DND-41 (cell line): Measurements from ENCODE around the gene KSR2.
"Not testable (repeated sequence)": the region's sequence is repeated elsewhere in the genome, so short reads cannot be mapped to it uniquely, and the experiment has no call there.

ENCODE experiments used
- ATAC-seq: fragments of 200-7000 bp; cut with Tn5 transposase; 3 replicates; pipeline ENCODE4 v1.9.1; 2021; ENCODE audit warnings: low read depth; ENCODE audit not compliant: insufficient read depth
- DNase-seq: peaks from one replicate; pipeline ENCODE4 v3.0.0-alpha.2; 2020
- H2AFZ ChIP-seq: 2 replicates; pipeline ENCODE4 v1.6.0; 2012; ENCODE audit warnings: low read depth, low read length
- H3K27ac ChIP-seq: 2 replicates; pipeline ENCODE4 v1.5.1; 2012; ENCODE audit warnings: low read length, inconsistent platforms
- H3K27me3 ChIP-seq: fragments of 200-600 bp; sonication (generic); 2 replicates; pipeline ENCODE4 v1.6.0; 2012; ENCODE audit warnings: low read length, mild to moderate bottlenecking, inconsistent platforms; ENCODE audit not compliant: insufficient read depth, poor library complexity
- H3K36me3 ChIP-seq: 2 replicates; pipeline ENCODE4 v1.5.1; 2012; ENCODE audit warnings: low read length, inconsistent platforms; ENCODE audit not compliant: insufficient read depth
- H3K4me1 ChIP-seq: 2 replicates; pipeline ENCODE4 v1.5.1; 2012; ENCODE audit warnings: mild to moderate bottlenecking, low read length; ENCODE audit not compliant: insufficient read depth
- H3K4me2 ChIP-seq: 2 replicates; pipeline ENCODE4 v1.6.0; 2012; ENCODE audit warnings: mild to moderate bottlenecking, moderate library complexity, low read length, inconsistent platforms; ENCODE audit not compliant: insufficient read depth
- H3K4me3 ChIP-seq, 2 experiments: fragments of 200-600 bp in 1 of 2; shearing (Covaris generic) in 1 of 2; 2 replicates each; pipeline ENCODE4 v1.5.1; 2012 to 2016; ENCODE audit warnings: inconsistent platforms in 2 of 2, low read length in 2 of 2, mild to moderate bottlenecking in 2 of 2, low read depth in 1 of 2, moderate library complexity in 1 of 2
- H3K79me2 ChIP-seq: 2 replicates; pipeline ENCODE4 v1.6.0; 2012; ENCODE audit warnings: low read length, inconsistent platforms; ENCODE audit not compliant: insufficient read depth
- H3K9ac ChIP-seq: 2 replicates; pipeline ENCODE4 v1.6.0; 2012; ENCODE audit warnings: low read depth, mild to moderate bottlenecking, inconsistent platforms, low read length, moderate library complexity
- H3K9me3 ChIP-seq: 2 replicates; pipeline ENCODE4 v1.5.1; 2012; ENCODE audit warnings: low read length, moderate library complexity, mild to moderate bottlenecking, inconsistent platforms; ENCODE audit not compliant: insufficient read depth, severe bottlenecking
- H4K20me1 ChIP-seq: 2 replicates; pipeline ENCODE4 v1.6.0; 2012; ENCODE audit warnings: low read length; ENCODE audit not compliant: insufficient read depth
- CTCF ChIP-seq: IDR thresholded peaks from 2 replicates; pipeline ENCODE4 v1.5.1; 2012; ENCODE audit warnings: borderline replicate concordance, low read length, moderate library complexity, mild to moderate bottlenecking; ENCODE audit not compliant: poor library complexity, severe bottlenecking; ENCODE audit errors: extremely low read depth
- EZH2 ChIP-seq: IDR thresholded peaks from 3 replicates; pipeline ENCODE4 v1.6.1; 2012; ENCODE audit warnings: borderline replicate concordance, low read depth, mild to moderate bottlenecking, moderate library complexity, low read length, inconsistent platforms; ENCODE audit not compliant: severe bottlenecking

KSR2 gene

GRCh38 chr12:117807355-117807754 lies 161.4 kb downstream of the KSR2 start:
- H2AFZ ChIP-seq, result no peak overlapping the region
- H3K27ac ChIP-seq, result no peak overlapping the region
- H3K36me3 ChIP-seq, result no peaks in the 10 kb centered on the region
- no peaks in the 10 kb centered on the region for H3K4me1 ChIP-seq
- no peaks in the 10 kb centered on the region for H4K20me1 ChIP-seq
- H3K27me3 ChIP-seq, result no peaks in the 10 kb centered on the region
- H3K79me2 ChIP-seq, result no peaks in the 10 kb centered on the region
- H3K9me3 ChIP-seq, result no peaks in the 10 kb centered on the region
- no peak overlapping the region for H3K4me3 ChIP-seq
- no peak for ATAC-seq
- H3K4me2 ChIP-seq, result no peak overlapping the region
- TF ChIP-seq CTCF (no peak), EZH2 (no peak)
- H3K9ac ChIP-seq, result no peak overlapping the region
- no peak for DNase-seq

GRCh38 chr12:117805865-117806264 lies 162.9 kb downstream of the KSR2 start:
- no peak overlapping the region for H3K4me3 ChIP-seq
- H4K20me1 ChIP-seq, result no peaks in the 10 kb centered on the region
- TF ChIP-seq EZH2 (no peak), CTCF (no peak)
- H3K9ac ChIP-seq, result no peak overlapping the region
- H3K4me1 ChIP-seq, result no peaks in the 10 kb centered on the region
- DNase-seq (no peak), ATAC-seq (no peak)
- H3K79me2 ChIP-seq, result no peaks in the 10 kb centered on the region
- no peaks in the 10 kb centered on the region for H3K36me3 ChIP-seq
- H3K27ac ChIP-seq, result no peak overlapping the region
- H3K4me2 ChIP-seq, result no peak overlapping the region
- no peak overlapping the region for H2AFZ ChIP-seq
- no peaks in the 10 kb centered on the region for H3K27me3 ChIP-seq
- H3K9me3 ChIP-seq, result no peaks in the 10 kb centered on the region

DNA sequence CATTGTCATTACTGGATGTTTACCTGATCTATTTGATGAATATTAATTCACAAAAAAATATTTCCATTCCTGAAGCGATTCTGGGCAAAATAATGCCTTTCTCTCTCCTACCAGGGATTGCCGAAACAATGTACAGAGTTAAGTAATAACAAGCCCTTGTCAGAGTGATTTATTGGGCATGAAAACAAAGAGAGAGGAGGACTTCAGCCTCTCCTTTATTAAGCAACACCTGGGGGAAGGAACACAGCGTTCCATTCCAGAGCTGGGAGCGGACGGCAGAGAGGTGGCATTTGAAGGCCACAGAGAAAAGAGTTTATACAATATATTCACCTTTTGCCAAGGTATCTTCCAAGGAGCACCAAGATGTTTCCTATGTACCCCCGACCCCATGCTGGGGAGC lies 165.8 kb downstream of the KSR2 start:
- H3K4me1 ChIP-seq, result no peaks in the 10 kb centered on the region
- H3K79me2 ChIP-seq, result no peaks in the 10 kb centered on the region
- no peak for ATAC-seq
- no peaks in the 10 kb centered on the region for H4K20me1 ChIP-seq
- H3K9me3 ChIP-seq, result no peaks in the 10 kb centered on the region
- H3K27me3 ChIP-seq, result no peaks in the 10 kb centered on the region
- H2AFZ ChIP-seq, result no peak overlapping the region
- TF ChIP-seq EZH2 (no peak), CTCF (no peak)
- H3K4me3 ChIP-seq, result no peak overlapping the region
- H3K27ac ChIP-seq, result no peak overlapping the region
- H3K4me2 ChIP-seq, result no peak overlapping the region
- no peak overlapping the region for H3K9ac ChIP-seq
- no peak for DNase-seq
- H3K36me3 ChIP-seq, result no peaks in the 10 kb centered on the region

DNA sequence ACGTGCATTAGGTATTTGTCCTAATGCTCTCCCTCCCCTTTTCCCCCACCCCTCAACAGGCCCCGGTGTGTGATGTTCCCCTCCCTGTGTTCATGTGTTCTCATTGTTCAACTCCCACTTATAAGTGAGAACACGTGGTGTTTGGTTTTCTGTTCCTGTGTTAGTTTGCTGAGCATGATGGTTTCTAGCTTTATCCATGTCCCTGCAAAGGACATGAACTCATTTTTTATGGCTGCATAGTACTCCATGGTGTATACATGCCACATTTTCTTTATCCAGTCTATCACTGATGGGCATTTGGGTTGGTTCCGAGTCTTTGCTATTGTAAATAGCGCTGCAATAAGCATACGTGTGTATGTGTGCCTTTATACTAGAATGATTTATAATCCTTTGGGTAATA lies 168.1 kb downstream of the KSR2 start:
- H3K4me2 ChIP-seq, H3K4me3 ChIP-seq, H2AFZ ChIP-seq, ATAC-seq, H3K27me3 ChIP-seq, H3K36me3 ChIP-seq, DNase-seq, H3K4me1 ChIP-seq, H3K9me3 ChIP-seq, H4K20me1 ChIP-seq, H3K9ac ChIP-seq, H3K79me2 ChIP-seq, H3K27ac ChIP-seq: not testable (repeated sequence)
